Stimulated activated CD8-positive, alpha-beta memory T cell treated with anti-CD3 and anti-CD28 coated beads, Interleukin-4, amount 100 ng/mL, for 24 hours (primary cell): ENCODE data around the gene ADAR.

Experiments used
- DNase-seq: peaks from one replicate; pipeline ENCODE4 v3.0.0-alpha.2; 2020; ENCODE audit warnings: low read depth

The ADAR gene

DNA sequence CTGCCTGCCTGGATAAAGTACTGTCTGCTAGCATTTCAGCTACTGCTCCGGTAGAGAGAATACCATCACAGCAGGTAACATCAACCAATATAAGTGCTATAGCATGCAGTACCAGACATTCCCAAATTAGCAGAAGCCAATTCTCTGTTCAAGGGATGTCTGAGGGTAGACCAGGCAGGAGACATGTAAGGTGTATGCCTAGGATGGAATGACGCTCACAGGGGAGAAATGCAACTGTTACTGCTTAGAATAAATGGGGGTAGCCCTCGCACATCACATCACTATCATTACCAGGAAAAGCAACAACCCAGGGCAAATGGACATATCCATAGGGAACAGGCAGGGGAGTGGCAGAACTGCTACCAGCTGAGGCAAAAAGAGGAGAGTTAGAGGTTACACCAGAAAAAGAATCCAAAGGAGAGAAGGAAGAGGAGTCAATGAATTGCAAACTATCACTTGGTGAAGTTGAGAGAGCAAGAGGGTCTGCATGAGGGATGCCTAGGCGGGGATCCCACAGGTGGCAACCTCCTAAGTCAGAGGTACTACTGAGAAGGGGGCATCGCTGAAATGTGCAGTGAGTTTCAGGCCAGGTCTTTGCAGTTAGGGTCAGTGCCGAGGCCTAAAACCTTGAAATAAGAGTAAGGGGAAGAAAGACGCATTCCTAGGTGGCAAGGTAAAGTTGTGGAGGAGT is 50.6 kb downstream of the ADAR start:
- DNase-seq = no peak

DNA sequence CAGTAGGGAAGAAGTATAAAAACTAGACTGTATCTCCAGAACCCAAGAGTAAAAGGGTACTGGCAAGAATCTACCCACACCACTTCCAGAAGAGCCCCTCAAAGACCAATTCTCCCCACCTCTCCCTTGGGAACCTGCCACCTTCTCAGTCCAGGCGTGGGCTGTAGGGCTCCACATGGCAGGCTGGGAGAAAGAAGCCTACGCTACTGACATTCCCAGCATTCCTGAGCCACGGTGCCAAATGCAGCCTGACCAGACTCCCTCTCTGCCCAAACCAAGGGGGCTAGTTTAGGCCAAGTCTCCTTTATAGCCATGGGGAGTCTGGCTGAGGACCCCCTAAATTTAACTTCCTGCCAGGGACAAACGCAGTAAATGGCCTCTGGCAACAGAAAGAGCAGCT is 51.6 kb downstream of the ADAR start:
- DNase-seq = no peak

DNA sequence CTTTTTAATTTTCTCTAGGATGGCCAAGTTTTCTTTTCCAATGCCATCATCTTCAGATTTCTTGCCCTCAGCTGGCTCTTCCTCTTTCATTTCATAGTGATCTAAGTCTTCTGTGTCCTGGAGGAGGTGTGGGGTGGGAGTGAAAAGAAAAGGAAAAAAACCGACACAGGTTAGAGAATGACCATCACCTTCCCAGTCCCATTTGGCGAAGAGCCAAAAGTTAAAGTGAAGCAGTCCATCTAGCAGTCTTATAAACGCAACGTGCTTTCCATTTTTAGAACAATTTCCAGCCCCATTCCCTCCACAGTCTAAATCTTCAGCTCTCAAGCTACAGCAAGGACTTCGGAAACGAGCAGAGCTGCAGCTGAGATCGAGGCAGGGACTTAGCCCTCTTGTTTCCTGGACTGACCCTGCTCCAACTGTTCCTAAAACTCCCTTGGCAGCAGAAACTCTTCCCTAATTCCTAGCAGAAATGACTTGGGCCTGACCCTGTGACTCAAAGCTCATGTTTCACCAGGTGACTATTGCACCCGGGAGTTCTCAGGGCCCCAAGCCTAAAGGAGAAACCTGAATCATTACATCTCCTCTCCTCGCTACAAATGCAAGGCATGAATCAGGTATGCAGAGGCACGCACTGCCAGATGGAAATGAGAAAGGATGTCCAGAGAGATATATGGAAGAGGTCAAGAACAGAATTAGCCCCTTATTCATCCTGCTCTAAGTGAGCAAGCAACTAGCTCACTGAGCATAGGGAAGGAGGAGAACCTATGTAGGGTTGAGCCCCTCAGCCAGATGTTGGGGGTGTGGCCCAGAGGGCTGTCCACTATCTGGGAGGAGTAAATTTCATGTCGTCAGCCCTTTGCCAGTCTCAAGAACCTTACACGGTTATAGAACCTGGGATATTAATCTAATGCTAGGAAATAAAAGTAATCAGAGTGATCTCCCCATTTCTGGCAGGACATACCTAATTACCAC is 54.6 kb downstream of the ADAR start:
- no peak for DNase-seq

- no peak for DNase-seq
Measured at GRCh38 chr1:154552036-154552435, 56.0 kb downstream of the ADAR start.

DNA sequence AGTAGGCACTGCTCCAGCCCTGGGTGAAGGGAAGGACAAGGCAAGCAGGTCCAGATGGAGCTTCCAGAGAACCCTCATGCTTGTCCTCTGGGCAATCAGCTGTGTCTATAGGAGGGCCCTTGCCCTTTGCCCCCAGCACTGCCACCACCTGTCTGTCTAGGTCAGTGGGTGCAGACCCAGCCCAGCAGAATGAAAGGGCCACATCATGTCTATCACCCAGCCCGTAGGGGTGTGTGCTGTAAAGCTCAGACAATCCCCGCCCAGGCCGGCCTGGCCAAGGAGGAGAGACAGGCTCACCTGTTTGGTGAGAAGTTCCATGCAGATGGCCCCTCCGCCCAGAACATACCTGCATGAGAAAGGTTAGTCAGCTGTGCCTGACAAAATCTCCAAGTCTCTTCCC is 56.5 kb downstream of the ADAR start:
- no peak for DNase-seq

- no peak for DNase-seq
Measured at GRCh38 chr1:154550657-154551056, 57.3 kb downstream of the ADAR start.

GRCh38 chr1:154550070-154550469 is 57.9 kb downstream of the ADAR start:
- DNase-seq = no peak

DNA sequence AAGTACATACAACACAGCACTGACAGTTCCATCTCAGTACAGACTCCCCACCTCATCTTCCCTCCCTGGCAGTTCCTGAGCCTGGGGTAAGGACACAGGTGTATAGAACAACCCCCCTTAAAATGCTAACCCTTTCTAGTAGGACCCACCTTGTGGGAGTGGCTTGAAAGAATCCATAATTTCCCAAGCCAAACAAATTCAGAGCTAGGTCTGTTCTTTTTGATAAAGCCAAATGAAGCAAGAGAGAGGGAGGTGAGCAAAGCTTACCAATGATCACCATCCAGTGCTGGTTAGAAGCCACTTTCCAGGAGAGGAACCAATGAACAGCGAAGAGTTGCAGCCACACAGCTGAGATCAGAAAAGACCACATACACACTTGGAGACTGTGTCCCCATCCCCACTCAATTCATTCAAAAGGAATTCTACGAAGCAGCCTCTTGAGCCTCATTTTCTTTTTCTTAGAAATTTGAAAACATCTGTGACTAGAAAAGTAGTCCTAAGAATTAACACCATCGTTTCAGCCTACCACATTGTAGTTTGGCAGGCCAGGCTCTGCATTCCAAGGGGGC is 58.7 kb downstream of the ADAR start:
- no peak for DNase-seq

GRCh38 chr1:154548028-154548427 is 60.0 kb downstream of the ADAR start:
- DNase-seq = no peak

DNA sequence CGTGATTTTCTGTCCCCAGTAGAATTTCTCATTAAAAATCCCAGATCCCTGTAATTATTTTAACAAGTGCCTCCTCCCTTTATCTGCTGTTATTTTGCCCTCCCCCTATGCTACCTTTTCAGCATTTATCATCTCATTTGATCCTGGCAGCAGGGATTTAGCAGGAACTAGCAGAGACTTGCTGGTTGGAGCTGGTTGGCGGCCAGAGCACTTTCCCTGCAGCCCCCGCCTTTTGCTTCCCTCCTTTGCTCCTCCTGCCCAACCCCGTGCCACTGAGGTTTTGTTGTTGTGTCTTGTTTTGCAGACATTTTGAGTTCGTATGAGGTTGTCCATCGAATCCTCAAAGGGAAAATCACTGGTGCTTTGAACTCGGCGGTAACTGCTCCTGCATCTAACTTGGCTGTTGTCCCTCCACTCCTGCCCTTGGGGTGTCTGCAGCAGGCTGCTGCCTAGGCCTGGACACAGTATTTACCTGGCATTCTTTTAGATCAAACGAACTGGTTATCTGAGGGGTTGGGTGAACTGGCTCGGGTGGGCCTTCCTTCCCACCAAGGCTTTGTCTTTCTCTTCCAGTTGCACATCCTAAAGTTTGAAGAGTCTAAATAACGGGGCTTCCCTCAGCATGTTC is 60.8 kb downstream of the ADAR start:
- DNase-seq = no peak

DNA sequence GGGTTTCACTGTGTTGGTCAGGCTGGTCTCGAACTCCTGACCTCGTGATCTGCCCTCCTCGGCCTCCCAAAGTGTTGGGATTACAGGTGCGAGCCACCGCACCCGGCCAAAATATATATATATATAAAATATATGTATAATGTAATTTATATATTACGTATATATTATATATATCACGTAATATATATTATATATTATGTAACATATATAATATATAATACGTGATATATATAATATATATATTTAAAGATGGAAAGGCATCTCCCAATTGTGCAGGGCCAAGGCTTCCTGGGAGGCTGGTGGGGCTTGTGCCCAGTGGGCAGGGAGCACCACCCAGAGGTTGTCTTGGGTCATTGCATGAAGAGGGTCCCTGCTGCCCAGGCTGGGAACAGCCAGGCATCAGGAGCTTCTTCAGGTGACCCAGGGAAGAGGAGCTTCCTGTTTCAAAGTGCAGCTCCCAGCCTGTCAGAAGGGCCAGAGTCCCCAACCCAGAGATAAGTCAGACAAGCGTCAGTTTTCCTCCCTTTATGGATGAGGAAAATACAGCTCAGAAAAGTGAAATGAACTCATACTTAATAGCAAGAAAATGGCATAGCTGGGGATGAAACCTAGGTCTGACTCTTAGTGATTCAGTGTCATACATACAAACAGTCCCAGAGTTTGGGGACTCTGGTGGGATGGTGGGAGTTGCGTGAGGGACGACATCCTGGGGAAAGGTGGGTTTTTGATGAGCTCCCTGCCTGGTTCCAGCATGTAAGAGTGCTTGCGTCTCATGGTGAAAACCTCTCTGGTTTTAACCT is 61.5 kb downstream of the ADAR start:
- peak; percentile 19 for DNase-seq

- DNase-seq = no peak
Measured at GRCh38 chr1:154541231-154541630, 66.8 kb downstream of the ADAR start.

DNA sequence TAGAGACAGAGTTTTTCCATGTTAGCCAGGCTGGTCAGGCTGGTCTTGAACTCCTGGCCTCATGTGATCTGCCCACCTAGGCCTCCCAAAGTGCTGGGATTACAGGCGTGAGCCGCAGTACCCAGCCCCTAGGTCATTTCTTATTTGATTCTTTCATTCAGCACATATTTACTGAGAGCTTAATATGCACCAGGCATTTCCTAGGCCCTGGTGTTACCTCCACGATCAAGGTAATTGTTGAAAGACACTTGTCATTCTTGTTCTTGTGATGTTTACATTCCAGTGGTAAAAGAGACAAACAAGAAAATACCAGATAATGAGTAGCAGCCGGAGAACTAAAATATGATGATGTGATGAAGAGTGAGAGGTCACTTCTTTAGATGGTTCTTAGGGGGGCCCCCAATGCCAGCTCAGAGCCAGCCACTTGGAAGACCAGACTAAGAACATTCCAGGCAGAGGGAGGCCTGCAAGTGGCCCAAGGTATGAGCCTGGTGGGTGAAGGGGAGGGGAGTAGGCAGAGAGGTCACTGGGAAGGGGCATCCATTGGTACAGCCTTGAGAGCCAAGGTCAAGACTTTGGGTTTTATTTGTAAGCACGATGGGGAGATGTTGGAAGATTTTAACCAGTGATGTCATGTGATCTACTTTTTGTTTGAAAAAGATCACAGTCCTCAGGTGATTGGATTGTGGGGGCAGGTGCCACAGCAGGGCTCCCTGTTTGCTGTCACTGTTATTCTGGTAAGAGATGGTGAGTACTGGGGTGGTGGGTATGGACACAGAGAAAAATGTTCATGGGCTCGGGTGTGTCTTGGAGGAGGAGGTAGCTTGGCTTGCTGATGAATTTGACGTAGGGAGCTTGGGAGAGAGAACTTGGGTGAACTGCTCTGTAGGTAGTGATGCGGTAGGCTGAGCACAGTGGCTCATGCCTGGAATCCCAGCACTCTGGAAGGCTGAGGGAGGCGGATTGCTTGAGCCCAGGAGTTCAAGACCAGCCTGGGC is 68.2 kb downstream of the ADAR start:
- no peak for DNase-seq

- no peak for DNase-seq
Measured at GRCh38 chr1:154536570-154536969, 71.4 kb downstream of the ADAR start.

DNA sequence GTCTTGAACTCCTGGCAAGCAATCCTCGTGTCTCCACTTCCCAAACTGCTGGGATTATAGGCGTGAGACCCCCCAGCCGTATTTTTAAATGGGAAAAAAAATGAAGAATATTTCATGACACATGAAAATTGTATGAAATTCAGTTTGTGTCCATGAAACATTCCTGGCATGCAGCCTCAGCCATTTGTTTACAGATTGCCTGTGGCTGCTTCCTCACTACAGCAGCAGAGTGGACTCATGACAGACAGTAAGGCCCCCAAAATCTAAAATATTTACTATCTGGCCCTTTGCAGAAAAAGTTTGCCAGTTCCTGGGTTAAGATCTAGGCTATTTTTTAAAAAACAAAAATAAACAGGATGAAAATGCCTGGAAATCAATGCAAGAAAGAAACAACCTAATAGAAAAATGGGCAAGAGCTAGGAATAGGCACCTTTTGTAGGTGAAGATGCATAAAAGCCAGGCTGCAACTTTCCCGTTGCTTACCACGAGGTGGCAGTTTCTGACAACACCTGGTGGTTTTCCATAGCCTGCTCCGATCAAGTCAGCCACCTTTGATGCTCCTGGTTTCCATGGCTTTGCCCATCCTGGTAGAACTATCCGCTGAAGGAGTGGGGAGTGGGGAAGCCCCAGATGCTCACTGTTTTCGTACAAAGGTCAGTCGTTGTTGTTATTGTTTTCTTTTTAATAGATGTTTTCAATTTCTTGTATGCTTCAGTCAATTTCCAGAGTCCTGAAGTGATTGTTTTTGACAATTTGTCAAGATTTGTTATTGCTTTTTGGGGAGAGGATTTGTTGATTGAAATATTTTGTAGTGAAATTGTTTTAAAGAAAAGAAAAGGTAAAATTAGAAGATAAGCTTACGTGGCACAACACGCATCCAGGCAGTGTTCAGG is 73.8 kb downstream of the ADAR start:
- DNase-seq = no peak
